GM19043 (cell line): Measurements from ENCODE around the gene TCOF1.
"Not testable (repeated sequence)": the region's sequence is repeated elsewhere in the genome, so short reads cannot be mapped to it uniquely, and the experiment has no call there.

ENCODE experiments used
- ATAC-seq: cut with Tn5 transposase; IDR thresholded peaks from one replicate; pipeline ENCODE4 v1.9.1; 2021; ENCODE audit warnings: low read depth; ENCODE audit not compliant: unreplicated experiment

The TCOF1 gene

GRCh38 chr5:150413902-150414790 is 56.6 kb downstream of the TCOF1 start:
- not testable (repeated sequence) for ATAC-seq

- ATAC-seq = peak; percentile 74
These were observed 62.3 kb downstream of the TCOF1 start for GRCh38 chr5:150419630-150420270.

GRCh38 chr5:150422075-150422474 is 64.6 kb downstream of the TCOF1 start:
- no peak for ATAC-seq

GRCh38 chr5:150422758-150423157 is 65.3 kb downstream of the TCOF1 start:
- no peak for ATAC-seq

GRCh38 chr5:150426165-150426564 is 68.7 kb downstream of the TCOF1 start:
- ATAC-seq = not testable (repeated sequence)

- no peak for ATAC-seq
These were observed 70.8 kb downstream of the TCOF1 start for GRCh38 chr5:150428106-150428876.

- ATAC-seq = no peak
These were observed 71.5 kb downstream of the TCOF1 start for GRCh38 chr5:150428978-150429377.

- no peak for ATAC-seq
These were observed 71.9 kb downstream of the TCOF1 start for GRCh38 chr5:150429410-150429873.

GRCh38 chr5:150431048-150431447 is 73.6 kb downstream of the TCOF1 start:
- ATAC-seq = no peak

GRCh38 chr5:150431574-150431973 is 74.1 kb downstream of the TCOF1 start:
- ATAC-seq = no peak

GRCh38 chr5:150434464-150434863 is 77.0 kb downstream of the TCOF1 start:
- ATAC-seq = no peak

GRCh38 chr5:150436141-150436680 is 78.7 kb downstream of the TCOF1 start:
- ATAC-seq = peak; percentile 86

- ATAC-seq = no peak
These were observed 81.5 kb downstream of the TCOF1 start for GRCh38 chr5:150438873-150439546.

GRCh38 chr5:150440948-150441812 is 83.7 kb downstream of the TCOF1 start:
- no peak for ATAC-seq

- ATAC-seq = no peak
These were observed 84.6 kb downstream of the TCOF1 start for GRCh38 chr5:150441813-150442698.

GRCh38 chr5:150442699-150443080 is 85.2 kb downstream of the TCOF1 start:
- no peak for ATAC-seq

GRCh38 chr5:150443242-150444075 is 86.0 kb downstream of the TCOF1 start:
- no peak for ATAC-seq
